Ascending aorta (tissue), 2 donors: ENCODE data around the gene EGR4. TPM values are rescaled to one million over a fixed set of nuclear protein-coding genes. Genes with fewer than 3 reads are reported as not detected.
"Not testable (repeated sequence)": the region's sequence is repeated elsewhere in the genome, so short reads cannot be mapped to it uniquely, and the experiment has no call there.

ENCODE experiments used
- DNase-seq, 2 donors: peaks; one replicate each; pipeline ENCODE4 v3.0.0-alpha.2; 2019; ENCODE audit warnings: low spot score in 2 of 2
- H3K27ac ChIP-seq, 2 donors: fragments of 200-600 bp; sonication (generic); one replicate each; pipeline ENCODE4 v1.5.1; 2016 to 2017; ENCODE audit warnings: mild to moderate bottlenecking in 1 of 2
- H3K27me3 ChIP-seq: fragments of 200-600 bp; sonication (generic); one replicate; pipeline ENCODE4 v1.5.1; 2017
- H3K36me3 ChIP-seq, 2 donors: fragments of 200-600 bp; sonication (generic); one replicate each; pipeline ENCODE4 v1.5.1; 2016
- H3K4me1 ChIP-seq, 2 donors: fragments of 200-600 bp; sonication (generic); one replicate each; pipeline ENCODE4 v1.5.1; 2016 to 2017; ENCODE audit warnings: mild to moderate bottlenecking in 1 of 2
- H3K4me3 ChIP-seq, 2 donors: fragments of 200-600 bp; sonication (generic); one replicate each; pipeline ENCODE4 v1.5.1; 2016 to 2017; ENCODE audit warnings: mild to moderate bottlenecking in 1 of 2
- H3K9me3 ChIP-seq, 2 donors: fragments of 200-600 bp; sonication (generic); one replicate each; pipeline ENCODE4 v1.5.1; 2016
- intact Hi-C: fragments of 100-400 bp; cut with DNase I; formaldehyde crosslinking; loops from one replicate; pipeline ENCODE4 v1.15.1; 2023
- total RNA-seq: library from RNA; depleted of rRNA; stranded (reverse); fragments of >200 nt; gene quantifications from one replicate; pipeline ENCODE4 v1.1.0, GENCODE V29; 2016
- TF ChIP-seq, protein P1 (sequence below), 3 experiments: fragments of 200-600 bp in 2 of 3; fragments of 450-650 bp in 1 of 3; sonication (generic) in 2 of 3; IDR thresholded peaks; one replicate each; pipeline ENCODE4 v1.5.1; 2016 to 2019; ENCODE audit warnings: antibody characterized with exemption in 3 of 3, mild to moderate bottlenecking in 1 of 3, moderate library complexity in 1 of 3

Gene EGR4
- total RNA-seq, 1 donor from 2014 or later = not detected

DNA sequence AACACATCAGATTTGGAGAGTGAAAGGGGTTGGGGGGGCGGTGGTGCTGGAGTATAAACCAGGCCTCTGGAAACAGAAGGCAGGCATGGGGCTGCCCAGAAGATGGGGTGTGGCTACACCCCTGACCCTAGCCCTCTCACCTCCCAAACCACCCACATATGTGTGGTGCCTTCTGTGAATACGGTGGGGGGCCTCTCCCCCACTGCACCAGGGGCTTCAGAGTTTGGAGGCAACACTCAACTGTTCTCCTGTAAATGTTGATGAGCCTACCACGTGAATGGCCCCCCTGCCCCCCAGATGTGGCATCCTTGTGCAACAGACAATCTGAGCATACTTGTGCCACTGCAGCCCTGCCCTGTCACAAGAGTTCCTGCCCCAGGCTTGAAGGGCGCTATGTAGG, 28.6 kb downstream of the EGR4 start:
- peaks cover 3 to 6% of the 10 kb centered on the region in 2 donors for H3K4me1 ChIP-seq
- H3K36me3 ChIP-seq = no peaks in the 10 kb centered on the region
- no peak overlapping the region for H3K27ac ChIP-seq
- intact Hi-C loops = no loop called here
- no peak for DNase-seq
- TF ChIP-seq, protein P1, sequence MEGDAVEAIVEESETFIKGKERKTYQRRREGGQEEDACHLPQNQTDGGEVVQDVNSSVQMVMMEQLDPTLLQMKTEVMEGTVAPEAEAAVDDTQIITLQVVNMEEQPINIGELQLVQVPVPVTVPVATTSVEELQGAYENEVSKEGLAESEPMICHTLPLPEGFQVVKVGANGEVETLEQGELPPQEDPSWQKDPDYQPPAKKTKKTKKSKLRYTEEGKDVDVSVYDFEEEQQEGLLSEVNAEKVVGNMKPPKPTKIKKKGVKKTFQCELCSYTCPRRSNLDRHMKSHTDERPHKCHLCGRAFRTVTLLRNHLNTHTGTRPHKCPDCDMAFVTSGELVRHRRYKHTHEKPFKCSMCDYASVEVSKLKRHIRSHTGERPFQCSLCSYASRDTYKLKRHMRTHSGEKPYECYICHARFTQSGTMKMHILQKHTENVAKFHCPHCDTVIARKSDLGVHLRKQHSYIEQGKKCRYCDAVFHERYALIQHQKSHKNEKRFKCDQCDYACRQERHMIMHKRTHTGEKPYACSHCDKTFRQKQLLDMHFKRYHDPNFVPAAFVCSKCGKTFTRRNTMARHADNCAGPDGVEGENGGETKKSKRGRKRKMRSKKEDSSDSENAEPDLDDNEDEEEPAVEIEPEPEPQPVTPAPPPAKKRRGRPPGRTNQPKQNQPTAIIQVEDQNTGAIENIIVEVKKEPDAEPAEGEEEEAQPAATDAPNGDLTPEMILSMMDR (IDR thresholded peaks at IDR 0.05) = no peak
- H3K9me3 ChIP-seq = no peaks in the 10 kb centered on the region
- peaks cover 4% of the 10 kb centered on the region for H3K27me3 ChIP-seq
- H3K4me3 ChIP-seq = no peak overlapping the region

DNA sequence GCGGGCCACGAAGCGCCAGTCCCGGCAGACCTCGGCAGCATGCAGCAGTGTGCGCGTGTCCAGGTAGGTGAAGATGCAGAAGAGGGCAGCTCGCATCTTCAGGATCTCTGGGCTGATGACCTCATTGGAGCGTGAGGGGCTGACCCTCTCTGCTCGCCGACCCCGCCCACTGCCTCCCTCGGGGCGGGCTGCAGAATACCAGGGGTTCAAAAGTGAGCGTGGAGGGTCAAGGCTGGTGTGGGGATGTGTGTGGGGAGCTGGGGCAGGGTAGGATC, 29.1 kb downstream of the EGR4 start:
- H3K4me1 ChIP-seq = peaks cover 3 to 6% of the 10 kb centered on the region in 2 donors
- TF ChIP-seq, protein P1 (IDR thresholded peaks at IDR 0.05) = no peak
- no peak for DNase-seq
- no peaks in the 10 kb centered on the region for H3K9me3 ChIP-seq
- H3K4me3 ChIP-seq = no peak overlapping the region
- intact Hi-C loops = no loop called here
- no peak overlapping the region for H3K27ac ChIP-seq
- H3K27me3 ChIP-seq = peaks cover 4% of the 10 kb centered on the region
- no peaks in the 10 kb centered on the region for H3K36me3 ChIP-seq

DNA sequence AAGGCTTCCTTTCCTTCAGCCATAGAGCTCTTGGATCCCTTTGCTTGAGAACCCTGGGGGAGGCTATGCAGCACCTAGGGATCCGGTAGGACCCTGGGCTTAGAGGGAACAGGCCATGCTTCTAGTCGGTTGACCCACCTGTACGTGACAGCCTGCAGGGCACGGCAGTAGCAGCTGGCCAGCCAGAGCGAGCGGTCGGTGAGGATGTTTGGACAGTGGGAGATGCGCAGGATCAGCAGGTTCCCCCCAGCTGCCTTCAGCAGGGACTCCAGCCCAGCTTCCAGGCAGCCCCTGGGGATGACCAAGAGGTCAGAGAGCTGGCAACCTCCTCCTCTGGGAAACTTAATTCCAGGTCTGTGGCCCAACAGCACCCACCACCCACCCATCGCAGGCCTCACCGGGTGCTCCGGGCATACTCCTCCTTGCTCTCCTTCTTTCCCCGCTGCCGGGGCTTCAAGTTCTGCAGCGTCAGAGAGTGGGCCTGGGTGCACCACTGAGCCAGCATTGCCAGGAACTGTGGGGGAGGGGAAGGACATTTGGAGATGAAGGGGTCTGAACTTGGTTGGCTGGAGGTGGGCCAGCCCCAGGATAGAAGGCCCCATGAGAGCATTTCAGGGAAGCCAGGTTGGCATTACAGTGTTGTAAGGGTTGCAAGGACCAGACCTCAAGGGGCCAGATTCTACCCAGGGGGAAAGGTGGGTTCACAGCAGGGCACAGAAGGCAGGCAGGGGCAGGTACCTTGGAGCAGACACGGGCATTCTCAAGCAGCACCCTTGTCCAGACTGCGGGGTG, 29.6 kb downstream of the EGR4 start:
- H3K36me3 ChIP-seq = no peaks in the 10 kb centered on the region
- H3K27me3 ChIP-seq = no peaks in the 10 kb centered on the region
- H3K9me3 ChIP-seq = no peaks in the 10 kb centered on the region
- TF ChIP-seq, protein P1 (IDR thresholded peaks at IDR 0.05) = no peak
- H3K4me1 ChIP-seq = peaks cover 0 to 3% of the 10 kb centered on the region in 2 donors
- intact Hi-C loops = no loop called here
- no peak overlapping the region for H3K27ac ChIP-seq
- no peak for DNase-seq
- H3K4me3 ChIP-seq = no peak overlapping the region

DNA sequence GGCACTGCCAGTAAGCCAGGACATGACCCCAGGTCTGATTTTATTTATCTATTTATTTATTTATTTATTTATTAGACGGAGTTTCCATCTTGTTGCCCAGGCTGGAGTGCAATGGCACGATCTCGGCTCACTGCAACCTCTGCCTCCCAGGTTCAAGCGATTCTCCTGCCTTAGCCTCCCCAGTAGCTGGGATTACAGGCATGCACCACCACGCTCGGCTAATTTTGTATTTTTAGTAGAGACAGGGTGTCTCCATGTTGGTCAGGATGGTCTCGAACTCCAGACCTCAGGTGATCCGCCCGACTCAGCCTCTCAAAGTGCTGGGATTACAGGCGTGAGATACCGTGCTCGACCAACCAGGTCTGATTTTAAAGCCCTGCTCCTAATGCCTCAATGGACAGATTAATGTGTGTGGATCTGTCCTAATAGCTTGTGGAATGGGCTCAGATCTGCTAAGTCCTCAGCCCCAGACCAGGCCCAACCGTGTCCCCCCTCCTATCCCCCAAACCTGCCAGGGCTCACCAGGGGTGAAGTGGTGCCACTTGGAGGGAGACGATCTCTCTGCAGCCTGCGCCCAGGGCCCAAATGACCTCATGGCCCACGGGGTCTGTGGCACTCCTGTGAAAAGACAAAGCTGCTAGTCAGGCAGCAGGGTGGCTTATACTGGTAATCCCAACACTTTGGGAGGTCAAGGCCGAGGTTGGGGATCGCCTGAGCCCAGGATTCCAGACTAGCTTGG, 30.5 kb downstream of the EGR4 start:
- H3K36me3 ChIP-seq = not testable (repeated sequence)

DNA sequence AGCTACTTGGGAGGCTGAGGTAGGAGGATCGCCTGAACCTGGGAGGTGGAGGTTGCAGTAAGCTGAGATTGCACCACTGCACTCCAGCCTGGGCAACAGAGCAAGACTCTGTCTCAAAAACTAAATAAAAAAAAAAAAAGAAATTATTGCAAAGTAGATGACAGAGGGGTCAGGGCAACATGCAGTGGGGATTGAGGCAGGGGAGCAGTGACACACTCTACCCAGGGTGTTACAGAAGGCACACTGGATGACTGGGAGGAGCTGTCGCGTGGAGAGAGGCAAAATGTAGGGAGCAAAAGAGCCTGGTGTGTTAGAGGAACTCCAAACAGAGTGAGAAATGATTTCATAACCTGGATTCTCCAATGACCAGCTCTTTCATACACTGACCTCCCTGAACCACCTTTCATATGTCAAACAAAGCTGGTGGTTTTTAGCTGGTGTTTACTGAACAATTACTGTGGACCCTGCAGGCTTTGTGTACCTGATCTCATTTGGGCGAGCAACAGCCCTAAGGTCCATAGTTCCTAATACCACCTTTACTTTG, 31.2 kb downstream of the EGR4 start:
- intact Hi-C loops = no loop called here
- Histone ChIP-seq H3K36me3 (no peaks in the 10 kb centered on the region), H3K9me3 (no peaks in the 10 kb centered on the region), H3K27ac (no peak overlapping the region), H3K27me3 (no peaks in the 10 kb centered on the region), H3K4me1 (no peaks in the 10 kb centered on the region), H3K4me3 (no peak overlapping the region)
- no peak for DNase-seq
- TF ChIP-seq, protein P1 (IDR thresholded peaks at IDR 0.05) = no peak

More for the DNA sequence above, 30.5 kb downstream of the EGR4 start:
- H3K9me3 ChIP-seq, DNase-seq, H3K4me1 ChIP-seq, intact Hi-C loops, H3K4me3 ChIP-seq, H3K27ac ChIP-seq, H3K27me3 ChIP-seq: not testable (repeated sequence)

DNA sequence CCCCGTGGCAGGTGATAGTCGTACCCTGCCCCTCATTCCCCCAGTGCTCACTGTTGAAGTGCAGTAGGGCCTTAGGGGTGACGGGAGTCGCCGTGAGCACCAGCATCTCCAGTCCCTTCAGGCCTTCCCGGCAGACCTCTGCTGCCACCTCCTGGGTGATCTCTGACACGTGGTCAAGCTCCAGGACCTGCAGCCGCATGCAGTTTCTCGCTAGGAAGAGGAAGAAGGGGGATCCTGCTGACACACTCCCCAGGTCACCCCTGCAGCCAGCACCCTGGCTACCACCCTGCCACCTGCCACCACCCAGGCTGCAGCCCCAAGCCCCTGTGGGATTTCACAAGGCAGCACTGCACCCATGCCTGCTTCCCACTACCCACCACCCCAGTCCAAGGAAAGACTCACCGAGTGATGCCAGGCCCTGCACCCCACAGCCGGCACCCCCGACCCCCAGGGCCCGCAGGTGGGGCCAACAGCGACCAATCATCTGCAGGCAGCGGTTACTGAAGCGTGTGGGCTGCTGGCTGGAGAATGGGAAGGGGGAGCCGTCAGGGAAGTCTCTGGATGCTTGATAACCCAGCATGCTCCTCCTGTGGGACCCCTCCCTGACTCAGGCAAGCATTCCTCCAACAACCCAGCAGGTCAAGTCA, 32.9 kb downstream of the EGR4 start:
- Histone ChIP-seq H3K27ac (no peak overlapping the region), H3K27me3 (no peaks in the 10 kb centered on the region), H3K4me3 (no peak overlapping the region), H3K36me3 (no peaks in the 10 kb centered on the region), H3K9me3 (no peaks in the 10 kb centered on the region), H3K4me1 (no peaks in the 10 kb centered on the region)
- DNase-seq = no peak
- TF ChIP-seq, protein P1 (IDR thresholded peaks at IDR 0.05) = peak in 2 of 3 experiments; percentile 17 to 22
- intact Hi-C loops = no loop called here
